ENCODE data around the gene PDE6G. TPM values are rescaled to one million over a fixed set of nuclear protein-coding genes. Genes with fewer than 3 reads are reported as not detected.

PDE6G gene
- total RNA-seq, 1 experiment from 2014 or later = not detected

GRCh38 chr17:81660441-81660840, 4.1 kb upstream of the PDE6G start:
- H3K36me3 ChIP-seq = peaks cover 15% of the 10 kb centered on the region
- H3K27me3 ChIP-seq (replicated peaks) = no peaks in the 10 kb centered on the region
- H3K9me3 ChIP-seq (replicated peaks) = no peaks in the 10 kb centered on the region
- H3K4me1 ChIP-seq (replicated peaks) = peaks cover 6% of the 10 kb centered on the region
- H3K27ac ChIP-seq = no peak overlapping the region
- DNase-seq (ENCODE audit: low read depth in 1 of 2, low spot score in 2 of 2) = no peak
- H3K4me3 ChIP-seq = no peak overlapping the region

DNA sequence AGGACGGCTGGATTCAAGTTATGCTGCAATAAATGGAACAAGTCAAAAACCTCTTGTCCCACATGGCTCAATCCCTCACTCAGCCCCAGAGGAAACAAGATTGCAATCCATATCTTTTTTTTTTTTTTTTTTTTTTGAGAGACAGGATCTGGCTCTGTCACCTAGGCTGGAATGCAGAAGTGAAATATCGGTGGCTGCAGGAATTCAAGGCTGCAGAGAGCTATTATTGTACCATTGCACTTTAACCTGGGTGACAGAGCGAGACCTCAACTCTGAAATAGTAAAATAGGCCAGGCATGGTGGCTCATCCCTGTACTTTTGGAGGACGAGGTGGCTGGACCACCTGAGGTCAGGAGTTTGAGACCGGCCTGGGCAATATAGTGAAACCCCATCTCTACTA, 2.7 kb upstream of the PDE6G start:
- no peak overlapping the region for H3K4me3 ChIP-seq
- H3K4me1 ChIP-seq (replicated peaks) = no peaks in the 10 kb centered on the region
- H3K27me3 ChIP-seq (replicated peaks) = no peaks in the 10 kb centered on the region
- peaks cover under 1% of the 10 kb centered on the region; the same call in 1 of the 2 replicates for H3K36me3 ChIP-seq
- H3K9me3 ChIP-seq (replicated peaks) = no peaks in the 10 kb centered on the region
- no peak overlapping the region for H3K27ac ChIP-seq
- no peak for DNase-seq (ENCODE audit: low read depth in 1 of 2, low spot score in 2 of 2)

DNA sequence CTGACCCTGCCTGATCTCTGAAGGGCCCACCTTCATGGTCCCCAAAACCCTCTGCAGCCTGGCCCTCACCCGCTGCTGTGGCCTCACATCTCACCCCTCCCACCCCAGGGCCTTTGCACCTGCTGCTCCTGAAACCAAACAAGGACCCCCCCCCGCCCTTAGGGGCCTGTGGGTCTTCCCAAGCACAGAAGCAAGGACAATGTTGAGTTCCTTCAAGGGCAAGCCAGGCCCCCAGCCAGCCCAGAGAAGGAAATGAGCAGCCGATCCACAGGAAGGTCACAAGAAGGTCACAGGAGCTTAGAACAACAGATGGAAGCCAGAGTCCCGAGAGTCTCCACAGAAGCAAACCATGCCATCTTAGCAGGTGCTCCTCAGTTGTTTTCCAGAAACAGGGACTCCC, 493 bp upstream of the PDE6G start:
- H3K9me3 ChIP-seq (replicated peaks) = no peaks in the 10 kb centered on the region
- no peak overlapping the region for H3K27ac ChIP-seq
- H3K27me3 ChIP-seq (replicated peaks) = no peaks in the 10 kb centered on the region
- H3K4me3 ChIP-seq = no peak overlapping the region
- no peaks in the 10 kb centered on the region for H3K36me3 ChIP-seq
- H3K4me1 ChIP-seq (replicated peaks) = no peaks in the 10 kb centered on the region
- DNase-seq (ENCODE audit: low read depth in 1 of 2, low spot score in 2 of 2) = no peak

GRCh38 chr17:81655378-81656117, 794 bp downstream of the PDE6G start:
- no peaks in the 10 kb centered on the region for H3K9me3 ChIP-seq (replicated peaks)
- no peak for DNase-seq (ENCODE audit: low read depth in 1 of 2, low spot score in 2 of 2)

GRCh38 chr17:81652906-81653771, 3.2 kb downstream of the PDE6G start:
- Histone ChIP-seq H3K4me3 (no peak overlapping the region), H3K9me3 (replicated peaks) (peaks cover 16% of the 10 kb centered on the region), H3K4me1 (replicated peaks) (peaks cover 2% of the 10 kb centered on the region; the same call in 1 of the 2 replicates), H3K27ac (no peak overlapping the region), H3K27me3 (replicated peaks) (peaks cover 11% of the 10 kb centered on the region), H3K36me3 (no peaks in the 10 kb centered on the region)
- DNase-seq (ENCODE audit: low read depth in 1 of 2, low spot score in 2 of 2) = no peak

More at GRCh38 chr17:81655378-81656117, 794 bp downstream of the PDE6G start:
- no peaks in the 10 kb centered on the region for H3K4me1 ChIP-seq (replicated peaks)
- H3K36me3 ChIP-seq = no peaks in the 10 kb centered on the region
- no peaks in the 10 kb centered on the region for H3K27me3 ChIP-seq (replicated peaks)
- H3K27ac ChIP-seq = no peak overlapping the region
- H3K4me3 ChIP-seq = no peak overlapping the region

DNA sequence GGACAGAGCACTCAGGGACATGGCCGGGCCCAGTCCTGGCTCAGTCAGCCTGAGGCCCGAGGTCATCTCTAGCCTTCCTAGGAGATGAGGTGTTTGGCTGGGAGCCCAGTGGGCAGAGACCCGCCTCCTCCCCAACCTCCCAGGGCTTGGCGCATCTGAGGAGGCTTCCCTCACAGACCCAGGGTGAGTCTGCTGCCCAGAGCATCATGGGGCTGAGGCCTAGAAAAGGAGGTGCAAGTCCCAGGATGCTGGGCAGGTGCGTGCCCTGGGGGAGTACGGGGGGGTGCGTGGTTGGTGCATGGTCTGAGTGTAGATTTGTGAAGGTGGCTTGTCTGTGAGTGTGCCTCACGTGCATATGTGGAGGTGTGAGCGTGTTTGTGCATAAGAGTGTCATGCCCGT, 4.7 kb downstream of the PDE6G start:
- Histone ChIP-seq H3K36me3 (no peaks in the 10 kb centered on the region), H3K4me3 (no peak overlapping the region), H3K27ac (no peak overlapping the region), H3K4me1 (replicated peaks) (peaks cover 7% of the 10 kb centered on the region; the same call in 1 of the 2 replicates), H3K9me3 (replicated peaks) (peaks cover 21% of the 10 kb centered on the region), H3K27me3 (replicated peaks) (peaks cover 26% of the 10 kb centered on the region)
- peak; percentile 36 to 74 for DNase-seq (ENCODE audit: low read depth in 1 of 2, low spot score in 2 of 2)

DNA sequence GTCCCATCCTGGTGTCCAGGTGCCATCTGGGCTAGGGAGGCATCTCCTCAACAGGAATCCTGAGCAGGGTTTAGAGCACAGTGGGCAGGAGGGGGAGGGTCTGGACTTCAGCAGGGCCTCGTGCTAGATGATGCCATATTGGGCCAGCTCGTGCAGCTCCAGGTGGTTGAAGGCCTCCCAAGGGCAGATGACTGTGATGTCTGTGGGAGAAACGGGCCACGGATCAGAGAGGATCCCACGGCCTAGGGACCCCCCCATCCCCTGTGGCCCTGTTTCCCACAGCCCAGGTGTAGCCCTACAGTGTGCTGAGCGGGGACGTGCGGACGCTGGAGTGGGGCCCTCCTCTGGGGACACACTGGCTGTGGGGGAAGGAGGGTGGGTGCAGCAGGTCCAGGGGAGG, 5.4 kb downstream of the PDE6G start:
- H3K27me3 ChIP-seq (replicated peaks) = peaks cover 27% of the 10 kb centered on the region
- no peak for DNase-seq (ENCODE audit: low read depth in 1 of 2, low spot score in 2 of 2)
- peaks cover 21% of the 10 kb centered on the region for H3K9me3 ChIP-seq (replicated peaks)
- no peak overlapping the region for H3K27ac ChIP-seq
- H3K4me3 ChIP-seq = no peak overlapping the region
- H3K36me3 ChIP-seq = no peaks in the 10 kb centered on the region
- peaks cover 7% of the 10 kb centered on the region; the same call in 1 of the 2 replicates for H3K4me1 ChIP-seq (replicated peaks)

GRCh38 chr17:81648707-81649085, 7.6 kb downstream of the PDE6G start:
- DNase-seq (ENCODE audit: low read depth in 1 of 2, low spot score in 2 of 2) = no peak

GRCh38 chr17:81648013-81648706, 8.2 kb downstream of the PDE6G start:
- H3K36me3 ChIP-seq = no peaks in the 10 kb centered on the region
- peaks cover 7% of the 10 kb centered on the region; the same call in 1 of the 2 replicates for H3K4me1 ChIP-seq (replicated peaks)
- H3K9me3 ChIP-seq (replicated peaks) = peaks cover 21% of the 10 kb centered on the region
- H3K27me3 ChIP-seq (replicated peaks) = peaks cover 32% of the 10 kb centered on the region
- H3K4me3 ChIP-seq = no peak overlapping the region
- no peak overlapping the region for H3K27ac ChIP-seq
- DNase-seq (ENCODE audit: low read depth in 1 of 2, low spot score in 2 of 2) = no peak

More at GRCh38 chr17:81648707-81649085, 7.6 kb downstream of the PDE6G start:
- Histone ChIP-seq H3K27me3 (replicated peaks) (peaks cover 32% of the 10 kb centered on the region), H3K36me3 (no peaks in the 10 kb centered on the region), H3K4me3 (no peak overlapping the region), H3K4me1 (replicated peaks) (peaks cover 7% of the 10 kb centered on the region; the same call in 1 of the 2 replicates), H3K27ac (no peak overlapping the region), H3K9me3 (replicated peaks) (peaks cover 21% of the 10 kb centered on the region)

DNA sequence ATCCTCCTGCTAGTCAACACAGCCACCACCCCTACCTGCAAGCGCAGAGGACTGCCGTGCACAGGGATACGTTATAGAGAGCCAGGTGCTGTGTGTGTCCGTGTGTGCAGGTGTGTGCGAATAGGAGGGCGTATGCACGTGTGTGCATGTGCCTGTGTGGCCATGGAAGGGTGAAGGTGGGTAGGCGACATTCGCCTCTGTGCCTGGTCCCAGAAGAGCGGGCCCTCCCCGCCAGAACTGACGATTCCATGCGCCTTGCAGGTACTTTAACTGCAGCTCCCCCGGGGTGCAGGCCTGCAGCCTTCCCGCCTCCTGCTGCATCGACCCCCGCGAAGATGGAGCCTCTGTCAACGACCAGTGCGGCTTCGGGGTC, 8.7 kb downstream of the PDE6G start:
- no peak for DNase-seq (ENCODE audit: low read depth in 1 of 2, low spot score in 2 of 2)
- Histone ChIP-seq H3K4me1 (replicated peaks) (peaks cover 7% of the 10 kb centered on the region), H3K27ac (no peak overlapping the region), H3K4me3 (no peak overlapping the region), H3K27me3 (replicated peaks) (peaks cover 32% of the 10 kb centered on the region), H3K36me3 (no peaks in the 10 kb centered on the region), H3K9me3 (replicated peaks) (peaks cover 21% of the 10 kb centered on the region)

- Histone ChIP-seq H3K9me3 (replicated peaks) (peaks cover 21% of the 10 kb centered on the region), H3K4me1 (replicated peaks) (peaks cover 13% of the 10 kb centered on the region), H3K27me3 (replicated peaks) (peaks cover 32% of the 10 kb centered on the region), H3K36me3 (no peaks in the 10 kb centered on the region), H3K27ac (no peak overlapping the region), H3K4me3 (no peak overlapping the region)
- no peak for DNase-seq (ENCODE audit: low read depth in 1 of 2, low spot score in 2 of 2)
Measured at GRCh38 chr17:81646869-81647600, 9.3 kb downstream of the PDE6G start.

DNA sequence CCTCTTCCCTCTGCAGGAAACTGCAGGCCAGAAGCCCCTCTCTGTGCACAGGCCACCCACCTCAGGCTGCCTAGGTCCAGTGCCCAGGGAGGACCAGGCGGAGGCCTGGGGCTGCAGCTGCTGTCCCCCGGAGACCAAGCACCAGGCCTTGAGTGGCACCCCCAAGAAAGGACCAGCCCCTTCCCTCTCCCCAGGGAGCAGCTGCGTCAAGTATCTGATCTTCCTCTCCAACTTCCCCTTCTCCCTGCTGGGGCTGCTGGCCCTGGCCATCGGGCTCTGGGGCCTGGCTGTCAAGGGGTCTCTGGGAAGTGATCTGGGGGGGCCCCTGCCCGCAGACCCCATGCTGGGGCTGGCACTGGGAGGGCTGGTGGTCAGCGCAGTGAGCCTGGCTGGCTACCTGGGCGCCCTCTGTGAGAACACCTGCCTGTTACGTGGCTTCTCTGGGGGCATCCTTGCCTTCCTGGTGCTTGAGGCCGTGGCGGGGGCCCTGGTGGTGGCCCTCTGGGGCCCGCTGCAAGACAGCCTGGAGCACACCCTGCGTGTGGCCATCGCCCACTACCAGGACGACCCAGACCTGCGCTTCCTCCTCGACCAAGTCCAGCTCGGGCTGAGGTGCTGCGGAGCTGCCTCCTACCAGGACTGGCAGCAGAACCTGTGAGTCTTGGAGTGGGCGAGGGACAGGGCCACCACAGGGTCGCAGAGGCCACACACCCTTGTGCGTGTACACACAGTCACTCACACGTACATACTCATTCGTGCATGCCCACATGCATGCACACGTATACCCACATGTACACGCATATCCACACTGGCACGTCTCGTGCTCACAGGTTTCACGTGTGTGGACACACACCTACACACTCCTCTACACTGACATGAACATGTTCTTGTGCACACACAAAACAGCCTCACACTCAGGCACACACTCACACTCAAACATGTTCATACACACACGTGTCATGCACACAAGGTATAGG, 11.1 kb downstream of the PDE6G start:
- H3K27me3 ChIP-seq (replicated peaks) = peaks cover 32% of the 10 kb centered on the region
- peaks cover 16% of the 10 kb centered on the region for H3K4me1 ChIP-seq (replicated peaks)
- H3K4me3 ChIP-seq = no peak overlapping the region
- DNase-seq (ENCODE audit: low read depth in 1 of 2, low spot score in 2 of 2) = no peak
- H3K27ac ChIP-seq = no peak overlapping the region
- H3K9me3 ChIP-seq (replicated peaks) = peaks cover 21% of the 10 kb centered on the region
- H3K36me3 ChIP-seq = no peaks in the 10 kb centered on the region

Data from SJSA1 (cell line).